Lower leg skin (tissue), 3 donors: ENCODE data around the gene KIF20A.

Source experiments
- CTCF ChIP-seq, 3 donors: fragments of 450-650 bp; IDR thresholded peaks; one replicate each; pipeline ENCODE4 v1.5.1; 2016; ENCODE audit warnings: antibody characterized with exemption in 3 of 3, mild to moderate bottlenecking in 3 of 3, moderate library complexity in 2 of 3
- POLR2A ChIP-seq, 2 donors: fragments of 450-650 bp; IDR thresholded peaks; one replicate each; pipeline ENCODE4 v1.6.1; 2016 to 2017; ENCODE audit warnings: antibody characterized with exemption in 2 of 2, mild to moderate bottlenecking in 1 of 2, moderate library complexity in 1 of 2

DNA sequence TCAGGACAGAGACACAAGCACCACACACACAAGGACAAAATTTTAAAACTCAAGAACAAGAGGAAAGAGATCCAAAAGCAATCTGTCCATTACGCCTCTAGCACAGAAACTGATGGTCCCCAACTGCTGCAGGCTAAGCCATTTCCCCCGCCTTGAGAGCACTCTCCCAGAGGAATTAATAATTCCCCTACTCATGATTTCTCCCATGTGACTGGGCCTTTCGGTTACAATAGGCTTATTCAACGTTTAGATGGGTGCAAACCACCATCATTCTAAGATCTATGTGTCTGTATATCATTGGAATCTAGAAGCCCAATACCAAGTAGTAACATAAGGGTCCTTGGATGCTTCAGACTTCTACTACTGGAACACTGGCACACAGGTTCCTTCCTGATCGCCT, 19.2 kb upstream of the KIF20A start:
- TF ChIP-seq CTCF (IDR thresholded peaks at IDR 0.05) (no peak), POLR2A (IDR thresholded peaks at IDR 0.05) (no peak)
